Hepatocyte (in vitro differentiated cells): ENCODE data around the gene CFAP65. TPM values are rescaled to one million over a fixed set of nuclear protein-coding genes. Genes with fewer than 3 reads are reported as not detected.

Source experiments
- DNase-seq: peaks from one replicate; pipeline ENCODE4 v3.0.0-alpha.2; 2016; ENCODE audit warnings: low spot score
- H2AFZ ChIP-seq: fragments of 200-600 bp; sonication (generic); 2 replicates; pipeline ENCODE4 v1.6.0; 2016; ENCODE audit warnings: antibody characterized with exemption, mild to moderate bottlenecking
- H3K27ac ChIP-seq: fragments of 200-600 bp; sonication (generic); 2 replicates; pipeline ENCODE4 v1.5.1; 2016; ENCODE audit warnings: mild to moderate bottlenecking
- H3K27me3 ChIP-seq: fragments of 200-600 bp; sonication (generic); 2 replicates; pipeline ENCODE4 v1.6.1; 2016
- H3K36me3 ChIP-seq: fragments of 200-600 bp; sonication (generic); replicated peaks from 2 replicates; pipeline ENCODE4 v1.5.1; 2016; ENCODE audit warnings: low read depth; ENCODE audit not compliant: insufficient read depth
- H3K4me1 ChIP-seq: fragments of 200-600 bp; sonication (generic); 2 replicates; pipeline ENCODE4 v1.5.1; 2016; ENCODE audit warnings: mild to moderate bottlenecking, moderate library complexity; ENCODE audit not compliant: insufficient read depth
- H3K4me2 ChIP-seq: fragments of 200-600 bp; sonication (generic); 2 replicates; pipeline ENCODE4 v1.6.0; 2016
- H3K4me3 ChIP-seq: fragments of 200-600 bp; sonication (generic); 2 replicates; pipeline ENCODE4 v1.5.1; 2016; ENCODE audit warnings: mild to moderate bottlenecking
- H3K79me2 ChIP-seq: fragments of 200-600 bp; sonication (generic); 2 replicates; pipeline ENCODE4 v1.6.0; 2017; ENCODE audit warnings: mild to moderate bottlenecking
- H3K9me2 ChIP-seq: fragments of 200-600 bp; sonication (generic); replicated peaks from 2 replicates; pipeline ENCODE4 v1.6.0; 2017; ENCODE audit warnings: mild to moderate bottlenecking; ENCODE audit not compliant: insufficient read depth
- H3K9me3 ChIP-seq: fragments of 200-600 bp; sonication (generic); 2 replicates; pipeline ENCODE4 v1.5.1; 2016; ENCODE audit warnings: low read depth, mild to moderate bottlenecking
- H4K20me1 ChIP-seq: fragments of 200-600 bp; sonication (generic); 2 replicates; pipeline ENCODE4 v1.6.0; 2016; ENCODE audit warnings: mild to moderate bottlenecking; ENCODE audit not compliant: insufficient read depth, poor library complexity, severe bottlenecking
- EZH2 ChIP-seq: fragments of 200-600 bp; sonication (generic); IDR thresholded peaks from 2 replicates; pipeline ENCODE4 v1.6.1; 2016; ENCODE audit warnings: antibody characterized with exemption, mild to moderate bottlenecking, borderline replicate concordance
- EZH2phosphoT487 ChIP-seq: fragments of 200-600 bp; sonication (generic); IDR thresholded peaks from one replicate; pipeline ENCODE4 v1.6.1; 2018; ENCODE audit warnings: antibody characterized with exemption, mild to moderate bottlenecking, low read depth, moderate library complexity; ENCODE audit not compliant: unreplicated experiment, severe bottlenecking
- WGBS: methylation state at CpG from one replicate; pipeline ENCODE4 v1.1.6; 2016; ENCODE audit warnings: low lambda C conversion rate; ENCODE audit errors: missing lambda C conversion rate; 5-methylcytosine and 5-hydroxymethylcytosine counted together
- polyA plus RNA-seq: library from polyadenylated mRNA; unstranded; fragments of >200 nt; fragmentation: Nextera tagmentation; extraction: Ambion mirVana; gene quantifications from 2 replicates; pipeline ENCODE4 v1.2.1, GENCODE V29; 2016
- total RNA-seq: library from RNA; depleted of rRNA; stranded (reverse); fragments of >200 nt; gene quantifications from 2 replicates; pipeline ENCODE4 v1.2.3, GENCODE V29; 2014
- TF ChIP-seq, protein P1 (sequence below): fragments of 200-600 bp; sonication (generic); IDR thresholded peaks from 2 replicates; pipeline ENCODE4 v1.5.1; 2016; ENCODE audit warnings: antibody characterized with exemption, mild to moderate bottlenecking; ENCODE audit not compliant: poor library complexity

The CFAP65 gene
- total and polyA plus RNA-seq, 2 experiments from 2014 or later, result 0.03 to 0.05 TPM

DNA sequence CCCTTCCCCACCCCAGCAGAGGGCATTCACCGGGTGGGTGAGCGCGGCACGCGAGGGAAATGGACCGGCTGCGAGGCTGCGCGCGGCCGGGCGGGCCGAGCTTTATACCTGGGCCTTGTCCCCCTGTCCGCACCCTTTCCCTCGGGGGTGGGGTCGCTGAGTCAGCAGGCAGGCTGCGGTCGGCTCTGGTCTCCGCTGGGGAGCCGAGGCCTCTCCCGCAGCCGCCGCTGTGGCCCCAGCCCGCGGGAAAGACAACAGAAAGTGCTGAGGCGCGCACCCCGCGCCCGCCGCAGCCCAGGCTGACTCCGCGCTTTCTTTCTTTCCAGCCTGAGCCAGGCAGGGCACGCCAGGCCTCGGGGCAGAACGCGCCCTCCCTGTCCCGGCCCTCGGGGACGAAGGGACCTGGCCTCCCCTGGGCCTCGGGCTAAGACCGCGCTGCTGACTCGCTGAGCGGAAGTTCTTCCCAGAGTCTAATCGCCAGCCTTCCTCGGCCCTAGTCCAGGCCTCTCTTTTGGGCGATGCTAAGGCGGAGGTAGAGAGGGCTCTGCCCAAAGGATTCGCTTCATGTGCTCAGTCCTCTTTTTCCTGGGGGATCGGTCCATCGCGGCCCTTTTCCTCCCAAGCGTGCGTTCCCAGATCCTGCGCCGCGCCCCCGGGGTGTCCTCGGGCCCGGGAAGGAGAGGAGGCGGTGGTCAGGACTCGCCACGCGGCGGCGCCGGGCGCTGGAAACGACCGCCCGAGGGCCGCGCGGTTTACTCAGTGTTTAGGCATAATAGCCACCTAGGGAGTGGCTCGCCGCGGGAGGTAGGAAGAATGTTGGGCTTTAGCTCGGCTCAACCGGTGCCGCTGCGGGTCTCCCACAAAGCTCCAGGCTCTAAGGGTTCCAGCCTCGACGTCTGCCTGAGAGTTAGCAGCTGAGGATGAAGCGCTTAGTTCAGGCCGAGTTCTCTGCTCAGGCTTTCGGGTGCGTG, 47.7 kb downstream of the CFAP65 start, which contains the start of gene CRYBA2:
CRYBA2 (minus strand) TSS at position 78 of the 971 bp plus-strand sequence. CDS start 246 bp downstream, outside the sequence.
- Histone ChIP-seq H3K9me3 (no peaks in the 10 kb centered on the region), H4K20me1 (no peaks in the 10 kb centered on the region), H3K36me3 (no peaks in the 10 kb centered on the region), H2AFZ (no peak within 1 kb of the TSS), H3K4me2 (peak within 1 kb of the TSS; percentile 92), H3K79me2 (no peaks in the 10 kb centered on the region), H3K27ac (no peak within 1 kb of the TSS), H3K27me3 (peaks cover 89% of the 10 kb centered on the region), H3K4me1 (peaks cover 12% of the 10 kb centered on the region), H3K9me2 (no peaks in the 10 kb centered on the region), H3K4me3 (no peak within 1 kb of the TSS)
- WGBS, result 2% methylated on average over 78 of the region's 88 CpGs
- DNase-seq, result peak; percentile 45
- TF ChIP-seq EZH2 (peak; percentile 74), EZH2phosphoT487 (peak; percentile 63)
- TF ChIP-seq, protein P1, sequence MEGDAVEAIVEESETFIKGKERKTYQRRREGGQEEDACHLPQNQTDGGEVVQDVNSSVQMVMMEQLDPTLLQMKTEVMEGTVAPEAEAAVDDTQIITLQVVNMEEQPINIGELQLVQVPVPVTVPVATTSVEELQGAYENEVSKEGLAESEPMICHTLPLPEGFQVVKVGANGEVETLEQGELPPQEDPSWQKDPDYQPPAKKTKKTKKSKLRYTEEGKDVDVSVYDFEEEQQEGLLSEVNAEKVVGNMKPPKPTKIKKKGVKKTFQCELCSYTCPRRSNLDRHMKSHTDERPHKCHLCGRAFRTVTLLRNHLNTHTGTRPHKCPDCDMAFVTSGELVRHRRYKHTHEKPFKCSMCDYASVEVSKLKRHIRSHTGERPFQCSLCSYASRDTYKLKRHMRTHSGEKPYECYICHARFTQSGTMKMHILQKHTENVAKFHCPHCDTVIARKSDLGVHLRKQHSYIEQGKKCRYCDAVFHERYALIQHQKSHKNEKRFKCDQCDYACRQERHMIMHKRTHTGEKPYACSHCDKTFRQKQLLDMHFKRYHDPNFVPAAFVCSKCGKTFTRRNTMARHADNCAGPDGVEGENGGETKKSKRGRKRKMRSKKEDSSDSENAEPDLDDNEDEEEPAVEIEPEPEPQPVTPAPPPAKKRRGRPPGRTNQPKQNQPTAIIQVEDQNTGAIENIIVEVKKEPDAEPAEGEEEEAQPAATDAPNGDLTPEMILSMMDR, result no peak

DNA sequence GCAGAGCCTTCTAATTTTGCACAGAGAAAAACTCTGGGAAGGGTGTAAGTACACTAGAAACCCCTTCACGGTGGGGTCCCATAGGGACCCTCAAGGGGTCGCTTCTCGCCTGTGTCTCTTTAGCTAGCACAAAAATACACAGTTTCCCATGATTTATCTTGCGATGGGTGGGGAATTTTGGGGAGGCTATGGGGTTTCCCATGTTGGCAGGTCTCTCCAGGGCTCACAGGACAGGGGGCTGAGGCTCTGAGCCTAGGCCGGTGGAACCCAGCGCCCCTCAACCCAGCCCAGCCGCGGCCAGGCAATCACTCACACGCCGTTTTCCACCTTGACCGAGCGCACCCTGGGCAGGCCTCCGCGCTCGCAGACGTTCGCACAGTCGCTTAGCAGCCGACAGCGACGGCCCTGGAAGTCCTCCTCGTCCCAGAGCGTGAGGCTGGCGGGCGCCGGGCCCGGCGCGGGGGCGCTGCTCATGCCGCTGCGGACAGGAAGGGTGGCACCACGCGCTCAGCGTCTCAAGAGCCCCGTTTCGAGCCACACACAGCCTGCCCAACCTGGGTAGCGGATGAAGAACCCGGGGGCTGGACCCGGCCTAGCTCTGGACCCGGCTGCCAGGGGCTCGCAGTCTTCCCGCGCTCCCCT, 48.5 kb downstream of the CFAP65 start:
- Histone ChIP-seq H3K27ac (no peak overlapping the region), H3K27me3 (peaks cover 90% of the 10 kb centered on the region), H3K36me3 (no peaks in the 10 kb centered on the region), H3K79me2 (no peaks in the 10 kb centered on the region), H3K4me3 (no peak overlapping the region), H3K4me2 (peak overlapping the region; percentile 92), H3K4me1 (peaks cover 12% of the 10 kb centered on the region), H4K20me1 (no peaks in the 10 kb centered on the region), H3K9me2 (no peaks in the 10 kb centered on the region), H3K9me3 (no peaks in the 10 kb centered on the region), H2AFZ (no peak overlapping the region)
- peak; percentile 40 for DNase-seq
- no peak for TF ChIP-seq EZH2phosphoT487
- TF ChIP-seq, protein P1, result no peak
- no peak for TF ChIP-seq EZH2
- WGBS, result 8% methylated on average over 41 of the region's 44 CpGs

DNA sequence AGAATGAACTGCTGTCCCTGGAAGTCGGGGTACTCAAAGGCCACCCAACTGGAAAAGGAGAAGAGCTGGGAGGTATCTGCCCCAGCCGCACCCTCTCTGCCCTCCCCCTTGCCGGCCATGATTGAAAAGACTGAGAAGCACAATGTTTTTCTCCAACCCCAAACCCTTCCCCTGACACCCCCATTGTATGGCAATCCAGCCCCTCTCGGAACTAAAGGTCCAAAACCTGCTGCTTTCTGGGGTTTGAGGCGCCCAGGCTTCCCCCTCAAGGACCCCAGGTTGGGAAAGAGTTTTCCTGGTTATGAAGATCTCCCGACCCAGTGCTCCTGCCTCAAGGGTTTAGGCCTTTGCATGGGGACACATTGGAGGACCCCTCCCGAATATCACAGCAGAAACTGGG, 49.1 kb downstream of the CFAP65 start:
- no peak overlapping the region for H3K27ac ChIP-seq
- no peak for DNase-seq
- no peak overlapping the region for H3K4me2 ChIP-seq
- H3K27me3 ChIP-seq, result peaks cover 91% of the 10 kb centered on the region
- H3K4me1 ChIP-seq, result peaks cover 12% of the 10 kb centered on the region
- H3K9me3 ChIP-seq, result no peaks in the 10 kb centered on the region
- H3K4me3 ChIP-seq, result no peak overlapping the region
- no peaks in the 10 kb centered on the region for H4K20me1 ChIP-seq
- no peaks in the 10 kb centered on the region for H3K9me2 ChIP-seq
- H2AFZ ChIP-seq, result no peak overlapping the region
- no peaks in the 10 kb centered on the region for H3K79me2 ChIP-seq
- no peaks in the 10 kb centered on the region for H3K36me3 ChIP-seq
- no peak for TF ChIP-seq EZH2
- TF ChIP-seq EZH2phosphoT487, result no peak
- TF ChIP-seq, protein P1, result no peak
- 36% methylated on average over 7 of the region's 7 CpGs for WGBS
